Cardiac fibroblast (primary cell): ENCODE data around the gene VAMP4.

Experiments used
- DNase-seq, 2 donors: peaks; one replicate each; pipeline versions ENCODE4 v3.0.0 to v3.0.0-alpha.2; 2010; ENCODE audit warnings: low read depth in 2 of 2
- H3K4me3 ChIP-seq, 2 donors: replicated peaks in 1 of 2; 1 replicate in 1 of 2; 2 replicates in 1 of 2; pipeline ENCODE4 v1.5.1; 2011; ENCODE audit warnings: low read depth in 2 of 2, low read length in 2 of 2, mild to moderate bottlenecking in 2 of 2, moderate library complexity in 1 of 2
- TF ChIP-seq, protein P1 (sequence below): IDR thresholded peaks from one replicate; pipeline ENCODE4 v1.5.1; 2011; ENCODE audit warnings: low read depth, mild to moderate bottlenecking, low read length, inconsistent platforms

The VAMP4 gene

DNA sequence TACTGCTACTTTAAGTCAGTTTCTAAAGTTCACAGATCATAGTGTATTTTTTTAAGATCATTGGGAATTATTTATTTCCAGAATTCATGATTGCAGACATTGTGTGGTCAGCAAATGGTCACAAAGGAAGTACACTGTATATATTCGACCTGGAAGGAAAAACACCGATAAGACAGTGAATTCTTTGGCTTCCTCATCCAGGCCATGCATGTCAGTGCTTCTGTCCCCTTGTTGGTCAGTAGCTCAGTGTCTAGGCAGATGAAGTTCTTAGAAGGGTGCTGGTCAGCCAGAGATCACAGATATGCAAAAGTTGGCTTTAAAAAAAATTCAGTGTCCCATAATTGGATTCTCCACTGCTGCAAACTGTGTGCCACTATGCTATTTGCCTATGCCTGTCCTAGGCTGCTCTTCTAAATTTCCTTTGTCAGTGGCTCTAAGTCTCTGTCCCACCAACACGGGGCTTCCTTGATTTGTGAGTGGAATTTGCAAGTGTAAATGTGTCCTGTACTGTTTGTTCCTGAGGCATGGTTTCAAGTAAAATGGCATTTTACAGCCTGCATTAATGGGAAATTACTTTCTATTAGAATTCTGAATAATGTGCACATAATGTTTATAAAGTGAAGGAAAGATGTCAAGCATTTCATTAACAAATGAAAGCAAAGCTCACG lies 12.0 kb upstream of the VAMP4 start:
- TF ChIP-seq, protein P1, sequence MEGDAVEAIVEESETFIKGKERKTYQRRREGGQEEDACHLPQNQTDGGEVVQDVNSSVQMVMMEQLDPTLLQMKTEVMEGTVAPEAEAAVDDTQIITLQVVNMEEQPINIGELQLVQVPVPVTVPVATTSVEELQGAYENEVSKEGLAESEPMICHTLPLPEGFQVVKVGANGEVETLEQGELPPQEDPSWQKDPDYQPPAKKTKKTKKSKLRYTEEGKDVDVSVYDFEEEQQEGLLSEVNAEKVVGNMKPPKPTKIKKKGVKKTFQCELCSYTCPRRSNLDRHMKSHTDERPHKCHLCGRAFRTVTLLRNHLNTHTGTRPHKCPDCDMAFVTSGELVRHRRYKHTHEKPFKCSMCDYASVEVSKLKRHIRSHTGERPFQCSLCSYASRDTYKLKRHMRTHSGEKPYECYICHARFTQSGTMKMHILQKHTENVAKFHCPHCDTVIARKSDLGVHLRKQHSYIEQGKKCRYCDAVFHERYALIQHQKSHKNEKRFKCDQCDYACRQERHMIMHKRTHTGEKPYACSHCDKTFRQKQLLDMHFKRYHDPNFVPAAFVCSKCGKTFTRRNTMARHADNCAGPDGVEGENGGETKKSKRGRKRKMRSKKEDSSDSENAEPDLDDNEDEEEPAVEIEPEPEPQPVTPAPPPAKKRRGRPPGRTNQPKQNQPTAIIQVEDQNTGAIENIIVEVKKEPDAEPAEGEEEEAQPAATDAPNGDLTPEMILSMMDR: no peak
- DNase-seq: no peak
- H3K4me3 ChIP-seq: no peak overlapping the region

- H3K4me3 ChIP-seq: no peak overlapping the region
- no peak for DNase-seq
- TF ChIP-seq, protein P1: no peak
Observed at GRCh38 chr1:171753182-171753581, 11.3 kb upstream of the VAMP4 start.

- no peak for DNase-seq
- no peak overlapping the region for H3K4me3 ChIP-seq
- TF ChIP-seq, protein P1: no peak
Observed at GRCh38 chr1:171751221-171751620, 9.4 kb upstream of the VAMP4 start.

DNA sequence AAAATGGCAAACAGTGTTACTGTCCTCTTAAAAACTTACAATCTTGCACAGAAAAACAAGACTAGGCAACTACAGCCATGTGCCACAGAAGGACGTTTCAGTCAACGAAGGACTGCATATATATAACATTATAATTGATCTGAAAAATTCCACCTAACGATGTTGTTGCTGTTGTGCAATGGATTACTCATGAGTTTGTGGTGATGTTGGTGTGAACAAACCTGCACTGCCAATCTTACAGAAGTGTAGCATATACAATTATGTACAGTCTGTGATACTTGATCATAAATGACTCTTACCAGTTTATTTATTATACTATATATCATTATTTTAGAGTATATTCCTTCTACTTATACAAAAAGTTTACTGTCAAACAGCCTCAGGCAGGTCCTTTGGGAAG lies 6.8 kb upstream of the VAMP4 start:
- DNase-seq: no peak
- H3K4me3 ChIP-seq: no peak overlapping the region
- TF ChIP-seq, protein P1: no peak

DNA sequence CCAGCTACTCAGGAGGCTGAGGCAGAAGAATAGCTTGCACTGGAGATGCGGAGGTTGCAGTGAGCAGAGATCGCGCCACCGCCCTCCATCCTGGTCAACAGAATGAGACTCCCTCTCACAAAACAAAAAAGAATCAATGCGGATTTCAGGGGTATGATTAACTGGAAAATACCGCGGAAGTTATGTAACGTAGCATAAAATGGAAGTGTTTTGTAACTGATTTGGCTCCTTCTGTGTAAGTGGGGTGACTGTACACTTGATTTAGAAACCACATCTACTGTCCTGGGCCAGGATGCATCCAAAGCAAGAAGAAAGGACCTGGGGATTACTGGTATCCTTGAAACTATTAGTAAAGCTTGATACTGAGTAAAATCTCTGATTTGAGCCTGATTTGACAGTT lies 3.1 kb upstream of the VAMP4 start:
- no peak overlapping the region for H3K4me3 ChIP-seq
- DNase-seq: no peak
- TF ChIP-seq, protein P1: no peak

GRCh38 chr1:171743081-171743870 lies 1.4 kb upstream of the VAMP4 start:
- TF ChIP-seq, protein P1: no peak
- H3K4me3 ChIP-seq: peak overlapping the region in 1 of 2 donors; percentile 85
- DNase-seq: peak; percentile 75 to 94

- DNase-seq: peak; percentile 41 to 62
- peak overlapping the region; percentile 85 for H3K4me3 ChIP-seq
- TF ChIP-seq, protein P1: no peak
Observed at GRCh38 chr1:171742577-171742922, 685 bp upstream of the VAMP4 start.
